ENCODE data around the gene TCF7L1.

TCF7L1 gene

DNA sequence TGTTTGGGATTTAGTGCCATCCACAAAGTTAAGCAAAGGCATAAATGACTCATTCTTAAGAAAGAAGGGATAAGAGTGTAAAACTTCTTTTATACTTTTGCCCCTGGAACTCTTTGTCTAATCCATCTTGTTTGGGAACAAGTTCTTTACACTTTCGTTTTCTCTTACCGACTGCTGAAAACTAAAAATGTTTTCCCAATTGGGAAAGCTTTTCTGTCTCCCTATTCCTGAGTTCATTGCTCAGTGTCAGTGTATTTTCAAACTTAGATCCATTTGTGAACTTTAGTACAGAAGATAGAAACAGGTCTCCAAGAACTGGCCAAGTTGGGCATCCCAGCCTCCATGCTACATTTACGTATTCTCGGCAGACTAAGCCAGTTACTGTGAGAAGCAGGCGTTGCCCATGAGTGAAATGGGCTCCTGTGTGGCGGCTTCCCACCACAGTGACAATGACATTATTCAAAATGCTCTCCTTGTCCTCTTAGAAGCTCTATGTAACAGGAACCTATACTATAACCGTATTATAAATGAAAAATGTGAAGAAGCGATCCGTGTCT lies 142.9 kb downstream of the TCF7L1 start:
- no peak overlapping the region for H3K4me3 ChIP-seq (ENCODE audit: control insufficient read depth, low read depth, low read length)
- TF ChIP-seq, protein P1, sequence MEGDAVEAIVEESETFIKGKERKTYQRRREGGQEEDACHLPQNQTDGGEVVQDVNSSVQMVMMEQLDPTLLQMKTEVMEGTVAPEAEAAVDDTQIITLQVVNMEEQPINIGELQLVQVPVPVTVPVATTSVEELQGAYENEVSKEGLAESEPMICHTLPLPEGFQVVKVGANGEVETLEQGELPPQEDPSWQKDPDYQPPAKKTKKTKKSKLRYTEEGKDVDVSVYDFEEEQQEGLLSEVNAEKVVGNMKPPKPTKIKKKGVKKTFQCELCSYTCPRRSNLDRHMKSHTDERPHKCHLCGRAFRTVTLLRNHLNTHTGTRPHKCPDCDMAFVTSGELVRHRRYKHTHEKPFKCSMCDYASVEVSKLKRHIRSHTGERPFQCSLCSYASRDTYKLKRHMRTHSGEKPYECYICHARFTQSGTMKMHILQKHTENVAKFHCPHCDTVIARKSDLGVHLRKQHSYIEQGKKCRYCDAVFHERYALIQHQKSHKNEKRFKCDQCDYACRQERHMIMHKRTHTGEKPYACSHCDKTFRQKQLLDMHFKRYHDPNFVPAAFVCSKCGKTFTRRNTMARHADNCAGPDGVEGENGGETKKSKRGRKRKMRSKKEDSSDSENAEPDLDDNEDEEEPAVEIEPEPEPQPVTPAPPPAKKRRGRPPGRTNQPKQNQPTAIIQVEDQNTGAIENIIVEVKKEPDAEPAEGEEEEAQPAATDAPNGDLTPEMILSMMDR (IDR thresholded peaks at IDR 0.05; ENCODE audit: control insufficient read depth, insufficient read depth, low read depth, low read length, missing control alignments): no peak
- DNase-seq (ENCODE audit: low read depth): no peak

DNA sequence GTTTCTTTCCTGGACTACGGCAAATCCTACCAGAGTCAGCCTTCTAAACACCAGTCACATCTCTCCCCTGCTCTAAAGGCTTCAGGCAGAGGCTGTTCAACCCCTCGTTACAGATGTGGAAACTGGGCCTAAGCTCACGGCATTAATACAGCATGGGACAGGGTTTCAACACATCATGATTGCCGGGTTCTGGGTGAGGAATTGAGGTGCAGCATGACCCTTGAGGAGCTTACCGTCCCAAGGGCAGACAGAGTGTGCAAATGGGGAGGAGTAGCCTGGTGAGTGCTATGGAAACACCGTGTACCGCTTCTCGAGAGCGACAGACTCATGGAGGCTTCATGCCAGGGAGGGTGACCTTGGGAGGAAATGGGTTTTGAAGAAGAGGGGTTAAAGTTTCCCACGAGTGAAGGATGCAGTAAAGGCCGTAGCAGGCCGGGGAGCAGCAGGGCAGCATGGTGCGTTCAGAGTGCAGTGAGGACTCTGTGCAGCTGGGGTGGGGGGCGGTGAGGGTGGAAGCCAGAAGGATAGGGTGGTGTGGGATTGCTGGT lies 143.5 kb downstream of the TCF7L1 start:
- TF ChIP-seq, protein P1 (IDR thresholded peaks at IDR 0.05; ENCODE audit: control insufficient read depth, insufficient read depth, low read depth, low read length, missing control alignments): no peak
- H3K4me3 ChIP-seq (ENCODE audit: control insufficient read depth, low read depth, low read length): no peak overlapping the region
- no peak for DNase-seq (ENCODE audit: low read depth)

DNA sequence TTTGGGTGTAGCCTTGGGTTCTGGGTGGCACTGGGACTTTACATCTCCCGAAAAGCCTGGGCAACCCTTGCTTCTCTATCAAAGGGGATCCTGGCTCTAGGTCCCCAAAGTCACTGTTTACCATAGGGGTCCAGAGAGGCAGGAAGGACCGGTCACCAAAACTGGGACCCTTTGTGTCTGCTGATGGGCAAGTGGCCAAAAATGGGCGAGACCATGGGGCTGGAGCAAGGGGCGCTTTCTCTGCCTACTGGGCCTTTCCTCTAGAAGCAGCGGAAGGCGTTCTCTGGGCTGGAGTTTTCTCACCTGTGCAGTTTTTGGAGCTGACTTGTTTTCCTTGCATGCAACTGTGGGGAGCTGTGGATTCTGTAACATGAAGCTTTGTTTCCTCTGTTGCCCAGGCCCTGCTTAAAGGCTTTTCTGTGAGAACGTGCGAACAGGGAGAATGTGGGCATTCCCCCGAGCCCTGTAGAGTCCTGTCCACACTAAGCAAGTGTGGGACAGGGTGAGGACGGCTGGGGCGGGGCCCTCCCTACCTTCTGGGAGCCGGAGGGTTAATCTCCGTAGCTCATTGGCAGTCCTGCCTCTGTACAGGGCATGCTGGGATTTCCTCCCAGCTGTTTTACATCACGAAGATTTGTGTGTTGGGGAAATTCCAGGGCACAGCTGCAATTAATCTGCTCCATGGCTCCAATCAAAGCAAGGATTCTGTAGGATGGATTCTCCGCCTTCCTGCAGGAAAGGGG lies 144.4 kb downstream of the TCF7L1 start:
- TF ChIP-seq, protein P1 (IDR thresholded peaks at IDR 0.05; ENCODE audit: control insufficient read depth, insufficient read depth, low read depth, low read length, missing control alignments): no peak
- DNase-seq (ENCODE audit: low read depth): peak; percentile 57
- no peak overlapping the region; the same call in 1 of the 2 replicates for H3K4me3 ChIP-seq (ENCODE audit: control insufficient read depth, low read depth, low read length)

DNA sequence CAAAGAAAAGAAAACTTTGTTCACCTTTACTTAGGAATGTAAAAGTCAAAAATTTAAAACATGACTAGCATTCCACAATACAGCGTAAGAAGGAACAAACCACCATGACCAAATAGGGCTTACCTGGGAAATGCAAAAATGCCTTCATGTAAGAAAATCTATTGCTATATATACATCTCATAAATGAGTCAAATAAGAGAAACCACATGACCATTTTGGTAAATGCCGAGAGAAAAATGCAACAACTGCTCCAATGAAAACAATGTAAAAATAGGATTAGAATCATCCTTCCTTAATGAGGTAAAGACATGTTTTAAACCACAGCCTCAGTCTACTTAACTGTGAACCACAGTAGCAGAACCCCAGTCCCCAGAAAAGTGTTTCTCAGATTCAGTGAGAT lies 145.2 kb downstream of the TCF7L1 start:
- DNase-seq (ENCODE audit: low read depth): peak; percentile 52
- TF ChIP-seq, protein P1 (IDR thresholded peaks at IDR 0.05; ENCODE audit: control insufficient read depth, insufficient read depth, low read depth, low read length, missing control alignments): no peak
- no peak overlapping the region for H3K4me3 ChIP-seq (ENCODE audit: control insufficient read depth, low read depth, low read length)

DNA sequence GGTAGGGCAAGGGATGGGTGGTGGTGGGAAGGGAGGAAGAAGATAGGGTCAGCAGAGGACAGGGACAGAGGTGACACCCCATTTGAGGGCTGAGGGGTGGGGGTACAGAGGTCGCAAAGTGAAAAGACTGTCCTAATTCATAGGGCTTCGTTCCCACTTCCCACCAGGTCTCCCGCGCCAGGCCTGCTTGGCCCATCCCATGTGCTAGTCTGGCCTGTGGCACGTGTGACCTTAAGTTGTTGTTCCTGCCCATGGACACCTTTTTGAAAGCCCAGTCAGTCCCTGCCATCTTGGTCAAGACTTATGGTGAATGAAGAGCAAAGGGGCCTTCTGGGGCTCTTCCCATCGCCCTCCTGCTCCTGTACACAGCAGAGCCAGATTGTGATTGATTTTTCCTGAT lies 148.4 kb downstream of the TCF7L1 start:
- TF ChIP-seq, protein P1 (IDR thresholded peaks at IDR 0.05; ENCODE audit: control insufficient read depth, insufficient read depth, low read depth, low read length, missing control alignments): no peak
- no peak overlapping the region for H3K4me3 ChIP-seq (ENCODE audit: control insufficient read depth, low read depth, low read length)
- DNase-seq (ENCODE audit: low read depth): no peak

DNA sequence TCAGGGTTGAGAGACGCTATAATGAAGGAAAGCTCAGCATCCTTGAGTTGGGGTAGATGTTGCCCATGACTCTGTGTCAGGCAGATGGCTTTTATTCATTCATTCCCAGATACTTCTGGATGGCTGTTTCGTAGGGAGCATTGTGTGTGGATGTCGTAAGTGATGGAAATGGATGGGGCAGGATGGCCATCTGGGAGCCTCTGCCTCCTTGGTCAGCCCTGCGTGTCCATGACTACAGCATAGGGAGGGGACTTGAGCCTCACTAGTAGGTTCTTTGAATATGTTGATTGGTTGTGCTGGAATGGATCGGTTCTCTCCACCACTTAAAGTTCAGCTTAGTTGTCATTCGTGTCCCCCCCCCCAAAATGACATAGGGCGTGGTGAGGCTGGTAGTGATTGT lies 149.7 kb downstream of the TCF7L1 start:
- TF ChIP-seq, protein P1 (IDR thresholded peaks at IDR 0.05; ENCODE audit: control insufficient read depth, insufficient read depth, low read depth, low read length, missing control alignments): no peak
- no peak overlapping the region for H3K4me3 ChIP-seq (ENCODE audit: control insufficient read depth, low read depth, low read length)

More for the DNA sequence above, 149.7 kb downstream of the TCF7L1 start:
- DNase-seq (ENCODE audit: low read depth): no peak
